GM23248 (cell line): ENCODE data around the gene ANO6. TPM values are rescaled to one million over a fixed set of nuclear protein-coding genes. Genes with fewer than 3 reads are reported as not detected.

ENCODE experiments used
- DNase-seq: peaks from one replicate; pipeline ENCODE4 v3.0.0-alpha.2; 2015
- H2AFZ ChIP-seq: fragments of 200-600 bp; sonication (generic); 2 replicates; pipeline ENCODE4 v1.6.1; 2016; ENCODE audit warnings: antibody characterized with exemption
- H3F3A ChIP-seq: fragments of 200-600 bp; sonication (generic); 2 replicates; pipeline ENCODE4 v1.6.1; 2016; ENCODE audit warnings: mild to moderate bottlenecking, antibody characterized with exemption, mixed run types; ENCODE audit not compliant: insufficient read depth
- H3K27ac ChIP-seq: fragments of 200-600 bp; sonication (generic); 2 replicates; pipeline ENCODE4 v1.5.1; 2016; ENCODE audit warnings: mild to moderate bottlenecking
- H3K27me3 ChIP-seq: fragments of 200-600 bp; sonication (generic); replicated peaks from 2 replicates; pipeline ENCODE4 v1.6.1; 2016; ENCODE audit warnings: mild to moderate bottlenecking; ENCODE audit not compliant: insufficient read depth
- H3K36me3 ChIP-seq: fragments of 200-600 bp; sonication (generic); 2 replicates; pipeline ENCODE4 v1.6.1; 2016; ENCODE audit warnings: low read depth, mild to moderate bottlenecking
- H3K4me1 ChIP-seq: fragments of 200-600 bp; sonication (generic); 2 replicates; pipeline ENCODE4 v1.6.1; 2016; ENCODE audit warnings: mild to moderate bottlenecking; ENCODE audit not compliant: insufficient read depth
- H3K4me2 ChIP-seq: fragments of 200-600 bp; sonication (generic); one replicate; pipeline ENCODE4 v1.6.1; 2016; ENCODE audit warnings: mild to moderate bottlenecking; ENCODE audit not compliant: unreplicated experiment
- H3K4me3 ChIP-seq: fragments of 200-600 bp; sonication (generic); 2 replicates; pipeline ENCODE4 v1.5.1; 2016; ENCODE audit warnings: mild to moderate bottlenecking
- H3K79me2 ChIP-seq: fragments of 200-600 bp; sonication (generic); 2 replicates; pipeline ENCODE4 v1.6.1; 2016; ENCODE audit warnings: mild to moderate bottlenecking; ENCODE audit not compliant: insufficient read depth
- H3K9ac ChIP-seq: fragments of 200-600 bp; sonication (generic); 2 replicates; pipeline ENCODE4 v1.6.1; 2016; ENCODE audit warnings: mild to moderate bottlenecking
- H3K9me2 ChIP-seq: fragments of 200-600 bp; sonication (generic); 2 replicates; pipeline ENCODE4 v1.6.1; 2016; ENCODE audit warnings: mixed run types, mild to moderate bottlenecking, moderate library complexity; ENCODE audit not compliant: insufficient read depth
- H3K9me3 ChIP-seq: fragments of 200-600 bp; sonication (generic); one replicate; pipeline ENCODE4 v1.6.1; 2017; ENCODE audit warnings: low read depth
- H4K20me1 ChIP-seq: fragments of 200-600 bp; sonication (generic); 2 replicates; pipeline ENCODE4 v1.6.0; 2016; ENCODE audit not compliant: insufficient read depth
- EZH2 ChIP-seq: fragments of 200-600 bp; sonication (generic); IDR thresholded peaks from 2 replicates; pipeline ENCODE4 v1.6.1; 2018; ENCODE audit warnings: antibody characterized with exemption, mild to moderate bottlenecking; ENCODE audit not compliant: insufficient read depth, poor library complexity, severe bottlenecking
- EZH2phosphoT487 ChIP-seq: fragments of 200-600 bp; sonication (generic); IDR thresholded peaks from 2 replicates; pipeline ENCODE4 v1.6.1; 2018; ENCODE audit warnings: antibody characterized with exemption, moderate library complexity, mild to moderate bottlenecking, low read depth; ENCODE audit not compliant: insufficient read depth
- WGBS, 2 experiments: methylation state at CpG; one replicate each; pipeline ENCODE4 v1.1.6; 2015 to 2017; ENCODE audit warnings: low lambda C conversion rate in 2 of 2, low coverage in 1 of 2; ENCODE audit errors: missing lambda C conversion rate in 2 of 2; 5-methylcytosine and 5-hydroxymethylcytosine counted together
- in situ Hi-C: fragments of 300-500 bp; cut with MboI; formaldehyde crosslinking; loops from 2 replicates; pipeline ENCODE4 v1.15.0; 2020
- polyA plus RNA-seq: library from polyadenylated mRNA; unstranded; fragments of >200 nt; fragmentation: Nextera tagmentation; extraction: Ambion mirVana; gene quantifications from 2 replicates; pipeline ENCODE4 v1.2.1, GENCODE V29; 2016
- total RNA-seq: library from RNA; depleted of rRNA; stranded (reverse); fragments of >200 nt; shearing (Covaris generic); gene quantifications from 2 replicates; pipeline ENCODE4 v1.2.3, GENCODE V29; 2014

The ANO6 gene
- total and polyA plus RNA-seq, 2 experiments from 2014 or later: 50.1 to 65.4 TPM

GRCh38 chr12:45355730-45356129, 139.8 kb downstream of the ANO6 start:
- no peak overlapping the region for H3K4me2 ChIP-seq
- no peak overlapping the region for H3K27ac ChIP-seq
- peaks cover 6% of the 10 kb centered on the region for H3K79me2 ChIP-seq
- no peak overlapping the region for H3K9ac ChIP-seq
- WGBS, 2 experiments: 93 to 94% methylated on average over 3 of the region's 3 CpGs
- no peaks in the 10 kb centered on the region for H3F3A ChIP-seq
- H3K4me3 ChIP-seq: no peak overlapping the region
- no peaks in the 10 kb centered on the region for H3K27me3 ChIP-seq
- H3K4me1 ChIP-seq: peaks cover 13% of the 10 kb centered on the region
- H3K9me3 ChIP-seq: no peaks in the 10 kb centered on the region
- DNase-seq: no peak
- H3K9me2 ChIP-seq: no peaks in the 10 kb centered on the region
- H3K36me3 ChIP-seq: peaks cover 11% of the 10 kb centered on the region; the same call in 1 of the 2 replicates
- no peak for TF ChIP-seq EZH2
- no peak for TF ChIP-seq EZH2phosphoT487
- H4K20me1 ChIP-seq: no peaks in the 10 kb centered on the region
- in situ Hi-C loops: no loop called here
- H2AFZ ChIP-seq: no peak overlapping the region

- no peak overlapping the region for H3K27ac ChIP-seq
- no peak overlapping the region for H3K9ac ChIP-seq
- peaks cover 12% of the 10 kb centered on the region; the same call in 1 of the 2 replicates for H3K36me3 ChIP-seq
- H3K9me2 ChIP-seq: no peaks in the 10 kb centered on the region
- peaks cover 13% of the 10 kb centered on the region for H3K4me1 ChIP-seq
- no peaks in the 10 kb centered on the region for H3F3A ChIP-seq
- no peak overlapping the region for H3K4me3 ChIP-seq
- no peaks in the 10 kb centered on the region for H3K9me3 ChIP-seq
- H2AFZ ChIP-seq: no peak overlapping the region
- H3K79me2 ChIP-seq: peaks cover 15% of the 10 kb centered on the region
- in situ Hi-C loops: no loop called here
- no peaks in the 10 kb centered on the region for H3K27me3 ChIP-seq
- TF ChIP-seq EZH2: no peak
- no peak for TF ChIP-seq EZH2phosphoT487
- no peak overlapping the region for H3K4me2 ChIP-seq
- no peak for DNase-seq
- 62 to 66% methylated on average over 4 of the region's 4 CpGs for WGBS, 2 experiments
- H4K20me1 ChIP-seq: no peaks in the 10 kb centered on the region
Measured at GRCh38 chr12:45356822-45357538, 141.1 kb downstream of the ANO6 start.

- no peaks in the 10 kb centered on the region for H3F3A ChIP-seq
- H3K9ac ChIP-seq: no peak overlapping the region
- no peaks in the 10 kb centered on the region for H3K9me3 ChIP-seq
- TF ChIP-seq EZH2phosphoT487 (no peak), EZH2 (no peak)
- H3K4me1 ChIP-seq: peaks cover 13% of the 10 kb centered on the region
- in situ Hi-C loops: no loop called here
- H3K27ac ChIP-seq: no peak overlapping the region
- DNase-seq: peak; percentile 28
- no peaks in the 10 kb centered on the region for H4K20me1 ChIP-seq
- 72 to 74% methylated on average over 4 of the region's 4 CpGs for WGBS, 2 experiments
- H3K36me3 ChIP-seq: peaks cover 14% of the 10 kb centered on the region; the same call in 1 of the 2 replicates
- H3K27me3 ChIP-seq: no peaks in the 10 kb centered on the region
- H3K4me2 ChIP-seq: no peak overlapping the region
- no peak overlapping the region for H3K4me3 ChIP-seq
- H3K9me2 ChIP-seq: no peaks in the 10 kb centered on the region
- no peak overlapping the region for H2AFZ ChIP-seq
- peaks cover 23% of the 10 kb centered on the region for H3K79me2 ChIP-seq
Measured at GRCh38 chr12:45357539-45358417, 141.9 kb downstream of the ANO6 start.

GRCh38 chr12:45362291-45362690, 146.4 kb downstream of the ANO6 start:
- in situ Hi-C loops: no loop called here

More at GRCh38 chr12:45362291-45362690, 146.4 kb downstream of the ANO6 start:
- no peak overlapping the region for H3K9ac ChIP-seq
- no peaks in the 10 kb centered on the region for H3K9me3 ChIP-seq
- H2AFZ ChIP-seq: no peak overlapping the region
- H4K20me1 ChIP-seq: no peaks in the 10 kb centered on the region
- no peak overlapping the region for H3K27ac ChIP-seq
- H3K27me3 ChIP-seq: no peaks in the 10 kb centered on the region
- H3K9me2 ChIP-seq: no peaks in the 10 kb centered on the region
- DNase-seq: no peak
- TF ChIP-seq EZH2phosphoT487: no peak
- no peak for TF ChIP-seq EZH2
- H3K79me2 ChIP-seq: peaks cover 64% of the 10 kb centered on the region
- H3K36me3 ChIP-seq: peaks cover 14% of the 10 kb centered on the region
- no peak overlapping the region for H3K4me2 ChIP-seq
- no peaks in the 10 kb centered on the region for H3F3A ChIP-seq
- peaks cover 9% of the 10 kb centered on the region for H3K4me1 ChIP-seq
- H3K4me3 ChIP-seq: no peak overlapping the region
